NOMO-1 (cell line): ENCODE measurements around the gene IGFBPL1.

Experiments
- DNase-seq, 2 experiments: peaks; one replicate each; lab custom pipeline; 2025; ENCODE audit not compliant: unreplicated experiment in 2 of 2; lab: John Stamatoyannopoulos, UW

Gene IGFBPL1

GRCh38 chr9:38358390-38359296 is 65.6 kb downstream of the IGFBPL1 start:
- no peak for DNase-seq

GRCh38 chr9:38357350-38358114 is 66.7 kb downstream of the IGFBPL1 start:
- no peak for DNase-seq

- DNase-seq, result no peak
Measured at GRCh38 chr9:38356851-38357250, 67.4 kb downstream of the IGFBPL1 start.
